Middle frontal gyrus (tissue), 1 donor: ENCODE measurements around the gene SLC39A3.
A peak's percentile ranks its signal among the peaks of the same experiment; 100 is the strongest.
"Not testable (repeated sequence)": the region's sequence is repeated elsewhere in the genome, so short reads cannot be mapped to it uniquely, and the experiment has no call there.

Experiments used
- DNase-seq: peaks from one replicate; pipeline ENCODE4 v3.0.0-alpha.2; 2015; ENCODE audit warnings: low spot score; ENCODE audit errors: extremely low spot score

SLC39A3 gene

DNA sequence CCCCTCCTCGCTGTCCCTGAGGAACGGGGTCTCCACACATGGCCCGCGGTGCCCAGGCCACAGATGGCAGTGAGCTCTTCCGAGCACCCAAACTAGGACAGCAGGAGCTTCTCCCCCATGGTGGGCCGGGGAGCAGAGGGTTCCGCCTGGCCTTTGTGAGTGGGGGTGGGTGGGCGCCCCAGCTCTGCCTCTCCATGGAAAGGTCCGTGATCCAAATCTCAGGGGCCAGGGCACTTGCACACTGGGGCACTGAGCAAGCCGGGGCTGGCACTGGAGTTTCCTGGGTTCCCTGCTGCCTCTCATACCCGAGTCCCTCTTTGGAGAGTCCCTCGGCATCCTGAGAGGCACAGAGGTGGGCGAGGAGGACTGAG is 16.5 kb downstream of the SLC39A3 start:
- DNase-seq = no peak

- peak; percentile 49 for DNase-seq
Measured at GRCh38 chr19:2722541-2723344, 17.1 kb downstream of the SLC39A3 start.

DNA sequence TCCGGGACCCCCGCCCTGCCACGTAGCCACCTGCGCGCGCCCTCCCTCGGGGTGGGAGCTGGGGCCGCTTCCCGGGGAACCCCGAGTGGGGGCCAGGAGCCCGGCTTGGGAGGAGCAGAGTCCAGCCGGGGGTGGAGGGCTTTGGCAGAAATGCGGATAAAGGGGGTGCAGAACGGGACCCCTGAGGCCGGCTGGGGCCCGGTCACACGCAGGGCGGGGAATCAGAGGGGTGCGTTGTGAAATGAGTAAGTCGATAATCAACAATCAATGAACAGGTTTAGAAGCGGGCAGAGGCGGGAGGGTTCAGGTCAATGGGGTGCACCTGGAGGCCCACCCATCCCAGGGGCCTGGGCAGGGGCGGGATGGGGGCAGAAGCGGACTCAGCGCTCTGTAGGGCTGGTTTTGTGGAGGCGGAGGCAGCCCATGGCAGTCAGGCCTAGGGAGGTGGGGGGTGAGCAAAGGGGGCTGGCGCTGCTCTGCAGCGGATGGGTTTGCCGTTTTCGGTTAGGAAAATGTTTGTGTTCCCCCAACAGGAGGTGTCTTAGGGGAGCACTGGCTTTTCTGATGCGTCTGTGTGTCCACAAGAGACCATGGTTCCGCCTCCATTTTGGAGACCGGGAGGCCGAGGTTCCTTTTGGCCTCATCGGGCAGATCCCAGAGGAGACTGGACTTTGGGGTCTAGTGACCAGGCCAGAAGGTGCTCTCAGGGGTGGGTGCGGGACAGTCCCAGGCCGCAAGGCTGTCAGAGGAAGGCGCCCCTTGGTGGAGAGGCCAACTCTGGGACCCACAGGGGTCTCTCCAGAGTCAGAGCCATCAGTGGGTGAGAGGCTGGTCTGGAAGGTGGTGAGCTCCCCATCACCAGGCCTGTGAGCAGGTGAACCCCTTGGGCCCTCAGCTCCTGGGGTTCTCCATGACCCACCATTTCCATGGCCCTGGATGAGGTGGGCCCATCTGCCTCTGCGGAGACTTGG is 18.0 kb downstream of the SLC39A3 start:
- DNase-seq = no peak

DNA sequence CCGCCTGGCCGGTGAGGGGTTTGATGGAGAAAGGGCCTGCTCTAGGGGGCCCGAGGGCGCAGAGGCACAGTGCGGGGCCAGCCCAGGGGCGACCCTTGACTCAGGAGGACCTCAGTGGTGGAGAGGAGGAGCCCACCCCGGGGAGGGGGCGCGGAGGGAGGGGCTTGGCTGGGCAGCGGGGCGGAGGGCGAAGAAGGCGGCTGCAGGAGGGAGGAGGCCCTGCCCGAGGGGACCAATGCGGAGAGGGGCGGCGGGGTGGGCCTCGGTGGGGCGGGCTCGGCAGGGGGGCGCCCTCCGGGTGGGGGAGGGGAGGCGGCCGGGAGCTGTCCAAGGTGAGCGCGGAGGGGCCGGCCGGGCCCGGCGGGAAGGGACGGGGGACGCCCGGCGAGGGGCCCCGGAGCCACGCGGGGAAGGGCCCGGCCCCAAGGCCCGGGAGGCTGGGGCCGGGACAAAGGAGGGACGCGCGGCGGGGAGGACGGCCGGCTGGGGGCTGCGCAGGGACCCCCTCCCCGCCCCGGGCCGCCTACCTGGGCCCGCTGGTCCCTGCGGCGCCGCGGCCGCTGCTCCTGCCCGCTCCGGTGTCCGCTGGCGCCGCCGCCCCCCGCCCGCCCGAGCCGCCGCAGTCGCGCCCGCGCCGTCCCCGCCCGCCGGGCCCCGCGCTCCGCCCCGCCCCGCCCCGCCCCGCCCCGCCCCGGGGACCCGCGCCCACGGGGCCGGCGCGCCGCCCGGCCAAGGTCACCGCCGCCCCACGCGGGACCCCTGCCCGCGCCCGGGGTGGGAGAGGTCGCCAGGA is 18.8 kb downstream of the SLC39A3 start, which contains the start of gene DIRAS1:
Gene DIRAS1, minus strand, starts transcription at position 596 of the 793 bp plus-strand sequence. CDS start 3,566 bp downstream, outside the sequence.
- no peak for DNase-seq

- DNase-seq = peak; percentile 55
Measured at GRCh38 chr19:2719920-2720776, 19.7 kb downstream of the SLC39A3 start.

DNA sequence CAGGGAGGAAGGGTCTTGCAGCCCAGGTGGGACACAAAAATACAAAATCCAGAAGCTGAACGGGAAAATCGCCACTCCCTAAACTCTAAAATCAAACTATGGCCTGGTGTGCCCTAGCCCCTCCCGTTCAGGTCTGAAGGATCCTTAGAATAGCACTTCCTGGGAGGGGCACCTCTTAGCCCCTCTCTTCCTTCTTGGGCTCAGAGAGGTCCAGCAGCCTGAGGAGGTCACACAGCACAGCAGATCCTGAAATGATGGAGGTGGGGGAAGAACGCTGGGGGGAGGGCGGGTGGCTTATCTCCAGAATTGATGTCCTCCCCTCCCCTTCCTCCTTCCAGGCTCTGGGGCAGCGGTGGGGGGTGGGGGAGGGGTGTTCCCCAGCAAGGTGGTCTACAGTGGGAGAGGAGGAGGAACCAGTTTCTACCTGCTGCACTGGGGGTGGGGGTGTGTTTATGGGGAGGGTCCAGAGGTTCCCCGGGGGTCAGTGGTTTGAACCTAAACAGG is 20.5 kb downstream of the SLC39A3 start:
- no peak for DNase-seq

DNA sequence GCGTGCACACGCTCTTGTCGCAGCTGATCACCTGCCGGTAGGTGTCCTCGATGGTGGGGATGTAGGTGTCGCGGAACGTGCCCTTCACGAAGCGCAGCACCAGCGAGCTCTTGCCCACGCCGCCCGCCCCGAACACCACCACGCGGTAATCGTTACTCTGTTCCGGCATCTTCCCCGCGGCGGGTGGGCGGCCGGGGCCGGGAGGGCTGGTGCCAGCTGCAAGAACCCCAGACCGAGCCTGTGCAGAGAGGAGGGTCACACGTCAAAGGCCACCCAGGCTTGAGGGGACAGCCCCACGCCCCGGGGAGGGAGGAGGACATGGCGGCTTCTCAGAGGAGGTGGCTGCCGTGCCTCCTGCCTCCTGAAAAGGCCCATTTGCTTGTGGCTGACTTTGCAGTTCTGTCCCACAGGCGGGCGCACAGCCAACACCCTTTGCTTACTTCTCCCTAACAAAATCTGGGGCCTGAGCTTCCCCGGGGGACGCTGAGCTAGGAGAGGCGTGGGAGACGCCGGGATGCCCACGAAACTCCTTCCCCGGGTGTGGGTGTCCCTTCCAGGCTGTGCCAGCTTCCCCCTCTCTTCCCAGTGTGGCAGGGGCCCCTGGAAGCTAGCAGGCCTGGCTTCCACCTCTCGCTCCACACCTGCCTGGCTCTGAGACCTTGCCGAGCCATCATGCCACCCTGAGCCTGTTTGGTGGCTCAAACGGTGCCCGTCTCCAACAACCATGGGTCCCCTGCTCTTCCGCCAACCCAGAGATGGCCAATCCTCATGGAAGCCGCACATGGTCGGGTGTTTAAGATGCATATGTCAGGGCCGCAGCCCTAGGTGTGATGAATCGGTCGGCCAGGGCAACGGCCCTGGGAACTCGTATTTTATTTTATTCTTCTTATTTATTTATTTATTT is 21.9 kb downstream of the SLC39A3 start:
- DNase-seq = no peak

DNA sequence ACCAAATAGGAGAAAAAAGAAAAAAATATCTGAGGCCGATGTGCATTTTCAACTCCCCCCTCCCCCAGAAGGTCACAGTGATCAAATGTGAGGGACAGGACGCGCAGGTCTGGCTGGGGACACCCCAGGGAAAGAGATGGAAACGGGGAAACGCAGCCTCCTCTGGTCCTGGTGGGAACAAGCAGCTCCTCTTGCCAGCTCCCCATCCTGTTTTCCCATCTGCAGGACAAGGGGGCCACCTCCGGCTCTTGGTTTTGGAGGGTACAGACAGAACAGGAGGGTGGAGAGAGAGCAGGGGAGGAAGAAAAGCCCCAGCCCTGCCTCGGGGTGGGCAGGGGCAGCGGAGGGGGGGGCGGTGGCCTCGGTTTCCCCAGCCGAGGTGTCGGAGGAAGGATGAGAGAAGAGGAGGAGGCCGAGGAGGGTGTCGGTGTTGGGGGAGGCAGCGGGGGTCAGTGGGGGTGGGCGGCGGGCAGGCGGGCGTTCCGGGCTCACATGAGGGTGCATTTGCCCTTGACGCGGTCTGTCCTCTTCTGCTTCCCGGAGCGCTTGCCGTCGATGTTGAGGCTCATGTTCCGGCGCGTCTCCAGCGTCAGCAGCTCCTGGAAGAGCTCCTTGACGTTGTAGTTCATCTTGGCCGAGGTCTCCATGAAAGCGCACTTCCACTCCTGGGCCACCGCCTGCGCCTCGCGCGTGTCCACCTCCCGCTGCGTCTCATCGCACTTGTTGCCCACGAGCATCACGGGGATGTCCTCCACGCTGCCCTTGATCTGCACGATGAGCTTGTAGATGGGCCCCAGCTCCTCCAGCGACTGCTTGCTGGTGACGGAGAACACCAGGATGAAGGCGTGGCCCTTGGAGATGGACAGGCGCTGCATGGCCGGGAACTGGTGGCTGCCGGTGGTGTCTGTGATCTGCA is 22.8 kb downstream of the SLC39A3 start:
- no peak for DNase-seq

- no peak for DNase-seq
Measured at GRCh38 chr19:2716275-2716650, 23.6 kb downstream of the SLC39A3 start.

DNA sequence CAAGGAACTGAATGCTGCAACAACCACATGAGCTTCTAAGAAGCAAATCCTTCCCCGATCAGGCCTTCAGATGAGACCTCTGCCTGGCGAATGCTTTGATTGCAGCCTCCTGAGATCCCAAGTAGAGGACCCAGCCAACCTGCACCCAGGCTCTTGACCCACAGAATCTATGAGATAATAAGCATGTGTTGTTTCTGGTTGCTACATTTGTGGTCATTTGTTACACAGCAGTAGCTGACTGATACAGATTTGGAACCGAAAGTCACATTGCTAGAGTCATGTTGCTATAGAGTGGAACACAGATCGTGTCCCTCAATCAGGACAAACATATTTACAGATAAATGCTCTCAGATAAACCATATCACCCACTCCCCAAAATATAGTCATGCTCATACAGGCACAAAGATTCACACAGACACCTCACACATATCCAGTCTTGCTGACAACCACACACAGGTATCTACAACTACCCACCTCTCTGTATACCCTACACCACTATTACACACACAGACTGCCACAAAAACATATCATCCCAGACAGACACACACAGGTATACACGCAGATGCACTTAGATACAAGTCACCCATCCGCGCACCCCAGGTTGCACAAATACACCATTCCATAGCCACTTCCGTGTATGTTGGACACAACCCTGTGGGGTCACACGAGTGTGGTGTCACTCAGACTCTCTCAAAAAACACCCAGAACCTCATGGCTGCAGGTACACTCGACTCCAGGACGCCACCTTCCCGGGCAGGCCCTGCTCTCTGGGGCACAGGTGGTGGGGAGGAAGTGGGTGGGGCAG is 24.1 kb downstream of the SLC39A3 start:
- no peak for DNase-seq

DNA sequence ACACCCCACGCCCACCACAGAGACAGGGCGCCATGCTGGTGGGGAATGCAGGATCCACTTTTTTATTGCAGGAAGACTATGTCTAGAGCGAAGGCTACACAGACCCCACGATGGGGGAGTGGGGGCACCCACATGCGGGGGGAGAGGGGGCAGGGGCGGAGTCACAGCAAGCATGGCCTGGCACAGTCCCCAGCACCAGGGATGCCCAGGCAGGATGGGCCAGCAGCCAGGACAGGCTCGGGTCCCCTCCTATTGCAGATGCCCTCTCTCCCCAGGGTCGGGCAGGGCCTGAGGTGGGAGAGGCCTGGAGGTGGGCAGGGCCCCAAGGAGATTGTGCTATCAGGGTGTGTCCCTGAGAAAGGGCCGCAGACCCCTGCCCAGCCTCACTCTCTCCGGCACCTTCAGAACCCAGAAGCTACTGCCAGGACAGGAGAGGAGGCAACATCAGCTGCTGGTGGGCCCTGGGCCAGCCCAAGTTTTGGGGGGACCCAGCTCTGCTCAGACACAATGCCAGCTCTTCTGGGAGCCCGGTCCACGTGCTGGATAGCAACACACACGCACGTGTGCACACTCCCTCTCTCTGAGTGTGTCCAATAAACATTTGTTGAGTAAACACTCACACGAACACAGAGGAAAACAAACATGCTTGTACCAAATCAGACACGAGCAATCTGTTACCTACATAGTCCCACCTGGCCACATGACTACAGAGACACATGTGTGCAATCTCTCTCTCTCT is 25.1 kb downstream of the SLC39A3 start:
- DNase-seq = no peak

DNA sequence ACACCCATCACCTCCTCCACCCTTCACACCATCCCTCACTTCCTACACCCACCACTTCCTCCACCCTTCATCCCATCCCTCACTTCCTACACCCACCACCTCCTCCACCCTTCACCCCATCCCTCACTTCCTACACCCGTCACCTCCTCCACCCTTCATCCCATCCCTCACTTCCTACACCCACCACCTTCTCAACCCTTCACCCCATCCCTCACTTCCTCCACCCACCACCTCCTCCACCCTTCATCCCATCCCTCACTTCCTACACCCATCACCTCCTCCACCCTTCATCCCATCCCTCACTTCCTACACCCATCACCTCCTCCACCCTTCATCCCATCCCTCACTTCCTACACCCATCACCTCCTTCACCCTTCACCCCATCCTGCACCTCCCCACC is 25.7 kb downstream of the SLC39A3 start:
- not testable (repeated sequence) for DNase-seq

DNA sequence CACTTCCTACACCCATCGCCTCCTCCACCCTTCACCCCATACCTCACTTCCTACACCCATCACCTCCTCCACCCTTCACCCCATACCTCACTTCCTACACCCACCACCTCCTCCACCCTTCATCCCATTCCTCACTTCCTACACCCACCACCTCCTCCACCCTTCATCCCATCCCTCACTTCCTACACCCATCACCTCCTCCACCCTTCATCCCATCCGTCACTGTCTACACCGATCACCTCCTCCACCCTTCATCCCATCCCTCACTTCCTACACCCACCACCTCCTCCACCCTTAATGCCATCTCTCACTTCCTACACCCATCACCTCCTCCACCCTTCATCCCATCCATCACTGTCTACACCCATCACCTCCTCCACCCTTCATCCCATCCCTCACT is 26.6 kb downstream of the SLC39A3 start:
- DNase-seq = not testable (repeated sequence)

DNA sequence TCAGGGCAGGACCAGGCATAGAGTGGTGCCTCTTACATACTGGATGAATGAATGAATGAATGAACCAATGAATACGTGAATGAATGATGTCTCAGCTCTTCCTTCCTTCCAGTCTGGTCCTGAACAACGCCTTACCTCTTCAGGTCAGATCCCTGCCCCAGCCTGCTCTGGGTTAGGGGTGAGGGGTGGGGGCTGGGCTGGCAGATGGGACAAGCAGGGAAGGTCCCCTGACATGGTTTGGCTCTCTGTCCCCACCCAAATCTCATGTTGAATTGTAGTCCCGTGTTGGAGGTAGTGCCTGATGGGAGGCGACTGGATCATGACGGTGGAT is 28.0 kb downstream of the SLC39A3 start:
- no peak for DNase-seq

GRCh38 chr19:2711172-2711874 is 28.5 kb downstream of the SLC39A3 start:
- no peak for DNase-seq

- no peak for DNase-seq
Measured at GRCh38 chr19:2706251-2706650, 33.6 kb downstream of the SLC39A3 start.
